HG02840 (cell line): ENCODE data around the gene ABCA2.

ENCODE experiments used
- ATAC-seq: cut with Tn5 transposase; IDR thresholded peaks from one replicate; pipeline ENCODE4 v1.9.1; 2021; ENCODE audit warnings: mild to moderate bottlenecking, moderate library complexity, moderate number of reproducible peaks; ENCODE audit not compliant: unreplicated experiment, low FRiP score

Gene ABCA2

GRCh38 chr9:137027369-137028262 is at the start of gene ABCA2:
ABCA2 (minus strand) TSS chr9:137028237; CDS start chr9:137028140, 97 bp downstream.
- ATAC-seq = no peak

- ATAC-seq = peak; percentile 45
Measured at GRCh38 chr9:137077010-137077747, 49.1 kb upstream of the ABCA2 start, which contains the start of gene UAP1L1. UAP1L1 (plus strand) TSS chr9:137077517; CDS start chr9:137077533, 16 bp downstream.

DNA sequence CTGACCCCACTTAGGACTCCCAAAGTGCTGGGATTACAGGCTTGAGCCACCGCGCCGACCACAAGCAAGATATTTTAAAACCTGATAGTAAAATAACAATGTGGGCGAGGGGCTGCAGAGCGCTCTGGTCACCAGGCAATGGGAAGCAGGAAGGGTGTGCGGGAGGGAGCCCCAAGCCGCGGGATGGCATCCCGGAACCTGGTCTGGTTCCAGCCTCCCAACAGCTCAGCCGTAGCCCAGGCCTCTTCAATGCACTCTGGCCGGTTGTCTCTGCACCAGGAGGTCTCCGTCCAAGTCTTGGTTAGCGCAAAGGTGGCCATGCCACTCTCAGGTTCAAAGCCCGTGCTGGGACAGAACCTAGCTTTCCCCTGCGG is 48.6 kb upstream of the ABCA2 start:
- no peak for ATAC-seq

- no peak for ATAC-seq
Measured at GRCh38 chr9:137075275-137075775, 47.3 kb upstream of the ABCA2 start.

DNA sequence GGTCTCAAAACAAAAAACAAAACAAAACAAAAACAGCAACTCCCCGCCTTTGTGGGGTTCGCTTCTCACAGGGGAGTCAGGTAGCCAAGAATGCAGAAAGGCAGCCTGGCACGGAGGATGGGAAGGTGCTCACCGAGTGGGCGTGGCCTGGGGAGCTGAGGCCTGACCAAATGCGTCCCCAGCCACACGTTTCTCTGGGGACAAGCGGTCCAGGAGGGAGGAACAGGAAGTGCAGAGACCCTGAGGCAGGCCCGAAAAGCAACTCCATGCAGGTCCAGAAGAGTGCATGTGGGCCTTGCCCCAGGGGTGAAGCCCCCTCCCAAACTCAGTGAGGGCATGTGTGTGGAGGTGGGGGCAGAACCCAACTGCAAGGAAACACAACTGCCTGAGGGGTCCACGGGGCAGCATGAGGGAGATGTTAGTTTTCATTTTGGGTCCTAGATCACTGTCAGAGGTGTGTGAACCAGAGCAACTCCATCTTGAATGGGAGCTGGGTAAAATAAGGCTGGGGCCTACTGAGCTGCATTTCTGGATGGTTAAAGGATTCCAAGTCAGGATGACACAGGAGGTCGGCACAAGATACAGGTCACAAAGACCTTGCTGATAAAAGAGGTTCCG is 46.7 kb upstream of the ABCA2 start:
- no peak for ATAC-seq

DNA sequence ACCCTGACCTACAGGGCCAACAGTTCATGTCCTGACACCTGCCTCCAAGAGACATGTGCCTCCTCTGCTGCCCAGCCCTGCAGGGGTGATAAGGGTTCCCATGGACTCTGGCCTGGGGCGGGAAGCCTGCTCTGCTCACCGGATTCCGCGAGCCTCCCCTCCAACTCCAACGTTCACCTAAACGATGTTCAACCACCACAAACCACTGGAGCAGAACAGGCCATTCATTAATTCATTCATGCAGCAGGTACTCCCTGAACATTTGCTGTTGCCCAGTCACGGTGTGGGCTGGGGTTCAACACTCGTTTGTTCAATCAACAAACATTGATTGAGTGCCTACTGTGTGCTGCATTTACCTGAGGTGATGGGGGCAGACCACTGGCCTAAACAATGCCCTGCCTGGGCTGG is 46.0 kb upstream of the ABCA2 start:
- ATAC-seq = no peak

DNA sequence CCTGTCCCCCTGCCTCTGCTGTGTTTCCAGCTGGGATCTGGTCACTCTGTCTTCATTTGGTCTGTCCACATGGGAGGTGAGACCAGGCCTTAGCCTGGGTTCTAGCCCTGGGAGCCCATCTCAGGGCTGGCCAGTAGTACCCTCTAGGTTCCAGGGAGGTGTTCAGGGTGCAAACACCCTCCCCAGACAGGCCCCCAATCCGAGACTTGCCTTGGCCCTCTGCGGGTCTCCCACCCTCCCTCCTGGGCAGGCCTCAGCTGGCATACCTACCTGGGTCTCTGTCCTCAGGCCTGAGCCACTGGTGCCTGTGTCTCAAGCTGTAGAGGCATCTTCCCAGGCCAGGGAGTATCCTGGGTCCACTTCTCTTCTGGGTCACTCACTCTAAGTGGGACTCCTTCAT is 43.2 kb upstream of the ABCA2 start:
- ATAC-seq = no peak

GRCh38 chr9:137070906-137071275 is 42.9 kb upstream of the ABCA2 start:
- ATAC-seq = peak; percentile 2

GRCh38 chr9:137070201-137070905 is 42.3 kb upstream of the ABCA2 start, which contains the start of gene SAPCD2:
SAPCD2 (minus strand) TSS chr9:137070557; CDS start chr9:137070460, 97 bp downstream.
- peak; percentile 61 for ATAC-seq

GRCh38 chr9:137069508-137070091 is 41.6 kb upstream of the ABCA2 start:
- ATAC-seq = no peak

GRCh38 chr9:137068539-137069507 is 40.8 kb upstream of the ABCA2 start:
- no peak for ATAC-seq

- no peak for ATAC-seq
Measured at GRCh38 chr9:137067860-137068538, 40.0 kb upstream of the ABCA2 start.

- ATAC-seq = no peak
Measured at GRCh38 chr9:137066096-137066861, 38.2 kb upstream of the ABCA2 start.

DNA sequence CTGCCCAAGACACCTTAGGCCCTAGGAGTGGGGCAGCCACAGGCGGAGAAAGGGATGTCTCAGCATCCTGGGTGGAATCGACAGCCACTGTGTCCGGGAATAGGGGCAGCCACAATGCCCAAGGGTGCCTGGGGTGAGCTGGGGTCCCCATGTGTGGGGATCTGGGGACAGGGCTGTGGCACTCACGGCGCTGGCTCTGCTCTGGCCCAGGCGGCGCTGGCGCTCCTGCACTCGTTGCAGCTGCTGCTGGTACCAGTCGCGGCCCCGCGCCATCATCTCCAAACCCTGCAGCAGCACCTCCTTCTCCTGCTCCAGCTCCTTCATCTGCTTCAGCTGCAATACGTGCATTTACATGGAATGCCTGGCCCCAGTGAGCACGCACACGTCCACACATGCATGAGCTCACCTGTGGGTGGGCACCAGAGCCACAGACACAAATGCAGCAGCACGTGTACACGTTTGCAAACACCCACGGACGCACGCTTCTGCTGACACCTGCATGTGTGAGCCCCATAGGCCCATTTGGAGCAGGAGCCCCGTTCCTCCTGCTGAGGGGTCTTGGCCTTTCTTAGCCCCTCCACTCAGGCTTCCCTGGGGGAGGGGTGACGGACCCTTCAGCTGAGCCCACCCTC is 37.4 kb upstream of the ABCA2 start:
- no peak for ATAC-seq

DNA sequence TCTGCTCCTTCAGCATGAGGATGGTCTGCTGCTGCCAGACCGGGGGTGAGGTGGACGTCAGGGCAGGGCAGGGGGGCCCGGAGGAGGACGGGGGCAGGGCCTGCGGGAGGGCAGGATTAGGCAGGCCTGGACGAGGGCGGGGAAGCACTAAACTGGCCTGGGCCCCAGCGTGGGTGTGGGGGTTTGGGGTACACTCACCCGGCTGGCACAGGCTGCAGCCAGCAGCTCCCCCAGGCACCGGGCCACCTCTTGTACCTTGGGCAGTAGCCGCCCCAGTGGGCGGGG is 36.8 kb upstream of the ABCA2 start:
- ATAC-seq = no peak

GRCh38 chr9:137064027-137064879 is 36.2 kb upstream of the ABCA2 start:
- no peak for ATAC-seq
